AG09309 (cell line): ENCODE data around the gene EDN3.

Source experiments
- DNase-seq: peaks from one replicate; pipeline ENCODE4 v3.0.0-alpha.2; 2010; ENCODE audit warnings: low read depth
- H3K4me3 ChIP-seq: 2 replicates; pipeline ENCODE4 v1.5.1; 2011; ENCODE audit warnings: mild to moderate bottlenecking, low read depth, low read length, moderate library complexity; ENCODE audit not compliant: control insufficient read depth
- CTCF ChIP-seq: IDR thresholded peaks from 2 replicates; pipeline ENCODE4 v1.5.1; 2011; ENCODE audit warnings: mild to moderate bottlenecking, low read depth, low read length, inconsistent platforms; ENCODE audit not compliant: insufficient read depth, control insufficient read depth; ENCODE audit errors: missing control alignments

The EDN3 gene

GRCh38 chr20:59300333-59301081, at the start of gene EDN3:
TSS of gene EDN3 (plus strand) at chr20:59300611. CDS start at chr20:59300813, 202 bp downstream.
- TF ChIP-seq CTCF = no peak
- H3K4me3 ChIP-seq = no peak within 1 kb of the TSS
- no peak for DNase-seq

- DNase-seq = no peak
- TF ChIP-seq CTCF = no peak
- H3K4me3 ChIP-seq = no peak overlapping the region
Measured at GRCh38 chr20:59253325-59253724, 47.1 kb upstream of the EDN3 start.

GRCh38 chr20:59253779-59254319, 46.6 kb upstream of the EDN3 start:
- no peak for TF ChIP-seq CTCF
- H3K4me3 ChIP-seq = no peak overlapping the region
- no peak for DNase-seq

GRCh38 chr20:59255256-59255655, 45.2 kb upstream of the EDN3 start:
- DNase-seq = no peak
- TF ChIP-seq CTCF = no peak
- no peak overlapping the region for H3K4me3 ChIP-seq

- no peak for DNase-seq
- TF ChIP-seq CTCF = no peak
Measured at GRCh38 chr20:59258221-59258621, 42.2 kb upstream of the EDN3 start.

GRCh38 chr20:59259946-59260345, 40.5 kb upstream of the EDN3 start:
- no peak overlapping the region for H3K4me3 ChIP-seq
- DNase-seq = no peak
- no peak for TF ChIP-seq CTCF

More at GRCh38 chr20:59258221-59258621, 42.2 kb upstream of the EDN3 start:
- H3K4me3 ChIP-seq = no peak overlapping the region
